HG03280 (cell line): ENCODE data around the gene PFN3.
"Not testable (repeated sequence)": the region's sequence is repeated elsewhere in the genome, so short reads cannot be mapped to it uniquely, and the experiment has no call there.

ENCODE experiments used
- ATAC-seq: cut with Tn5 transposase; IDR thresholded peaks from one replicate; pipeline ENCODE4 v1.9.1; 2021; ENCODE audit warnings: mild to moderate bottlenecking, moderate library complexity; ENCODE audit not compliant: unreplicated experiment

Gene PFN3

GRCh38 chr5:177361418-177362291 is 38.8 kb downstream of the PFN3 start:
- no peak for ATAC-seq

- ATAC-seq = not testable (repeated sequence)
Measured at GRCh38 chr5:177360740-177361139, 39.7 kb downstream of the PFN3 start.

- no peak for ATAC-seq
Measured at GRCh38 chr5:177359860-177360259, 40.6 kb downstream of the PFN3 start.

GRCh38 chr5:177359451-177359851 is 41.0 kb downstream of the PFN3 start:
- no peak for ATAC-seq

DNA sequence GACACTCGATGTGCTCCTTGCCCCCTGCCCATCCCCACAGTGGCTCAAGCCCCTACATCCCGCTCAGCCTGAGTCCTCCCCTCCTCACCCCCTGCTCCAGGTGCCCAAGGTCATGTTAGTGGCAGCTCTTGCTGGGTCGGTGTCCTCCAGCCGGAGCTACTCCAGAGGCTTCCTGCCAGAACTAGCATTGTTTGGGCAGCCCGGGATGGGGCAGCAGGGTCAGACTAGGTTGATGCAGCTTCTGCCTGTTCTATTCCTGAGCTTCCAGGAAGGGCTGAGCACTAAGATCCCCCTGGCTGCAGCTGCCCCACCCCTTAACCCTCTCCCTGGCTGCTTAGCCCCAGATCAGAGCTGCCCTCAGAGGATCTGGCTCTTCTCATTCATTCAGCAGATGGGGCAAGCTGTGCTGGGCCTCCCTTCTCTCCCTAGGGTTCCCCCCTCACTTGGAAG is 42.1 kb downstream of the PFN3 start:
- no peak for ATAC-seq

GRCh38 chr5:177357459-177358351 is 42.8 kb downstream of the PFN3 start, which contains the start of gene RGS14:
RGS14 (plus strand) TSS chr5:177357924; CDS start chr5:177358025, 101 bp downstream.
- peak; percentile 90 for ATAC-seq

- peak; percentile 11 for ATAC-seq
Measured at GRCh38 chr5:177357146-177357458, 43.4 kb downstream of the PFN3 start.

GRCh38 chr5:177356746-177357145 is 43.7 kb downstream of the PFN3 start:
- ATAC-seq = no peak

GRCh38 chr5:177355868-177356168 is 44.6 kb downstream of the PFN3 start:
- no peak for ATAC-seq

DNA sequence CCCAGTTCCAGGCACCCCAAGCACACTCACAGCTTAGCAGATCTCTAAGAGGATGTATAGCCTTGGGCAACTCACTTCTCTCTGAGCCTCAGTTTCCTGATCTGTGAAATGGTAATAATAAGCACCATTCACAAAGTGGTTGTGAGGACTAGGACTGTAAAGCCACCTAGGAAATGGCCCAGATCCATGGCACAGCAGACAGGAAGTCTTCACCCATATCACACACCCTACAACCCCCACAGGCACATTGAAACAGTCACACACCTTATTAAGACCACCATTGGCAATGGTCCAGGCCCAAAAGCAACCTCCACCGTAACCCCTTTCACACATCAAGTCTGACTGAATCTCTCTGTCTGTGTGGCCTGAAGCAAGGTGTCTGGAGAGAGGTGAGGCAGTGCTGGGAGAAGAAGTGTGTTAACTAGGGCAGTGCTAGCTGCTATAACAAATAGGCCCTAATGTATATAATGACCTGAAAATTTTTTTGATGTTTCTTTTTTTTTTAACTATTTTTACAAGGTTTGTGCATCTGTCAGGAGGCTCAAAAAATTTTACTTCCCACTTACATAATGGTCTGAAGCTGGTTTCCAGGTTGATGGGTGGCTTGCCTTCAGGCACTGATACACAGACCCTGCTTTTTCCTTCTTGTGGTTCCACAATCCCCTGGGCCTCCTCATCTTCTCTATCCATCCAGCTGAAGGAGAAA is 45.1 kb downstream of the PFN3 start:
- no peak for ATAC-seq

GRCh38 chr5:177354711-177355110 is 45.8 kb downstream of the PFN3 start:
- no peak for ATAC-seq

- ATAC-seq = no peak
Measured at GRCh38 chr5:177354256-177354655, 46.2 kb downstream of the PFN3 start.

GRCh38 chr5:177353093-177353492 is 47.4 kb downstream of the PFN3 start:
- no peak for ATAC-seq

GRCh38 chr5:177351392-177352329 is 48.8 kb downstream of the PFN3 start, which contains the start of gene LMAN2:
LMAN2 (minus strand) TSS chr5:177351668; CDS start chr5:177351647, 21 bp downstream.
- peak; percentile 95 for ATAC-seq

DNA sequence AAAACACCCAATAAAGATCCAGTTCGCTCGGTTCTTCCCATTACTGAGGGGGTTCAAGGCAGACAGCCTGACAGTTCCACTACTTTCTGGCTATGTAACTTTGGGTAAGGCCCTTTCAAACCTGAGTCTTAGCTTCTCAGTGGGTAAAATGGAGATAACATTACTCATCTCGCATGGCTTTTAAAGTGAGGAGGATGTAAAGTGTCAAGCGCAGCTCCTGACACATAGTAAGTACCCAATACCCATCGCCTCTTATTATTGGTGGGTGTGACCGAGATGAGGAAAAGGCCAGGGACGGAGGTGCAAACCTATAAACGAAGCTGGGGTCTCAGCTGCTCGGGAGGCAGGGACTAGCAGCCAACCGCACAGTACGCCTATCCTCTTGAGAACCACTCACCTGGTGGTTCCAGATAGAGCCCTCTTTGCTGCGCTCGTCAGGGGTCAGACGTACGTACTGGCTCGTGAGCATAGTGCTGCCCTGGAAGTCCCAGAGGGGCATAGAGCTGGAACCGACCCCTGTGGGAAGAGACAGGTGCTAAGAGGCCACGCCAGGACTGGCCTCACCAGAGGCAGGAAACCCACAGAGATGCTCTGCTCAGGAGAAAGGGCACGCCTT is 49.6 kb downstream of the PFN3 start:
- no peak for ATAC-seq
